GM12872 (cell line): ENCODE data around the gene CSE1L.

Source experiments
- CTCF ChIP-seq: IDR thresholded peaks from 3 replicates; pipeline ENCODE4 v1.5.1; 2011; ENCODE audit warnings: low read depth, mild to moderate bottlenecking, low read length, moderate library complexity; ENCODE audit not compliant: insufficient read depth

CSE1L gene

GRCh38 chr20:49029203-49029602 lies 16.9 kb upstream of the CSE1L start:
- no peak for TF ChIP-seq CTCF

GRCh38 chr20:49030954-49031619 lies 15.0 kb upstream of the CSE1L start:
- no peak for TF ChIP-seq CTCF

GRCh38 chr20:49032455-49032854 lies 13.7 kb upstream of the CSE1L start:
- TF ChIP-seq CTCF: no peak

GRCh38 chr20:49034070-49034732 lies 11.9 kb upstream of the CSE1L start:
- no peak for TF ChIP-seq CTCF

- no peak for TF ChIP-seq CTCF
These were observed 8.1 kb upstream of the CSE1L start for GRCh38 chr20:49037962-49038387.

GRCh38 chr20:49039854-49040253 lies 6.3 kb upstream of the CSE1L start:
- no peak for TF ChIP-seq CTCF

- TF ChIP-seq CTCF: no peak
These were observed 3.1 kb upstream of the CSE1L start for GRCh38 chr20:49043000-49043399.
